ENCODE data around the gene IVD.
A peak's percentile ranks its signal among the peaks of the same experiment; 100 is the strongest.

IVD gene

GRCh38 chr15:40415226-40415625, 9.6 kb downstream of the IVD start:
- DNase-seq, result no peak

GRCh38 chr15:40416056-40416455, 10.5 kb downstream of the IVD start:
- DNase-seq, result no peak

GRCh38 chr15:40418126-40418525, 12.5 kb downstream of the IVD start:
- DNase-seq, result no peak

GRCh38 chr15:40420071-40420713, 14.6 kb downstream of the IVD start:
- DNase-seq, result no peak

- peak in 1 of 4 experiments; percentile 33 for DNase-seq
Observed at GRCh38 chr15:40420793-40421192, 15.2 kb downstream of the IVD start.

GRCh38 chr15:40421246-40422157, 15.9 kb downstream of the IVD start:
- DNase-seq, result peak; percentile 79 to 92 (median 90)

GRCh38 chr15:40424483-40425115, 19.0 kb downstream of the IVD start:
- no peak for DNase-seq

GRCh38 chr15:40425681-40426080, 20.1 kb downstream of the IVD start:
- DNase-seq, result no peak

- DNase-seq, result no peak
Observed at GRCh38 chr15:40427188-40427587, 21.6 kb downstream of the IVD start.

GRCh38 chr15:40428185-40428584, 22.6 kb downstream of the IVD start:
- no peak for DNase-seq

GRCh38 chr15:40429068-40429710, 23.6 kb downstream of the IVD start:
- DNase-seq, result no peak

GRCh38 chr15:40430271-40430805, 24.7 kb downstream of the IVD start:
- DNase-seq, result no peak

GRCh38 chr15:40435023-40435709, 29.6 kb downstream of the IVD start:
- DNase-seq, result no peak

GRCh38 chr15:40435710-40436089, 30.1 kb downstream of the IVD start:
- no peak for DNase-seq

- DNase-seq, result no peak
Observed at GRCh38 chr15:40436116-40436891, 30.7 kb downstream of the IVD start.

- peak in 1 of 4 experiments; percentile 23 for DNase-seq
Observed at GRCh38 chr15:40436892-40437751, 31.5 kb downstream of the IVD start.

- no peak for DNase-seq
Observed at GRCh38 chr15:40437752-40438687, 32.4 kb downstream of the IVD start.

- no peak for DNase-seq
Observed at GRCh38 chr15:40438712-40439111, 33.1 kb downstream of the IVD start.

- peak in 1 of 4 experiments; percentile 25 for DNase-seq
Observed at GRCh38 chr15:40439461-40439959, 33.9 kb downstream of the IVD start.
